GM12878 (cell line): Measurements from ENCODE around the gene CDH1. TPM values are rescaled to one million over a fixed set of nuclear protein-coding genes. Genes with fewer than 3 reads are reported as not detected.
A peak's percentile ranks its signal among the peaks of the same experiment; 100 is the strongest.

Experiments
- ATAC-seq: fragments of 200-7000 bp; cut with Tn5 transposase; 3 replicates; pipeline ENCODE4 v1.9.1; 2020; ENCODE audit warnings: mild to moderate bottlenecking, moderate library complexity
- BruUV-seq: library from RNA; stranded (reverse); fragments of 400-500 nt; replicated peaks from 2 replicates; lab custom pipeline; 2021; lab: Mats Ljungman, UMichigan
- CTCF ChIA-PET: fragments of 300-600 bp; sonication (Branson Sonifier 250); formaldehyde crosslinking; extraction: SDS; loops from one replicate; lab custom pipeline; 2021; ENCODE audit warnings: inconsistent platforms; lab: Yijun Ruan, JAX
- POLR2A ChIA-PET: fragments of 350-600 bp; formaldehyde crosslinking; extraction: SDS; loops from one replicate; lab custom pipeline; 2021; ENCODE audit warnings: inconsistent platforms; lab: Charles Lee
- RAD21 ChIA-PET: fragments of 300-600 bp; sonication (Branson Sonifier 250); formaldehyde crosslinking; loops from one replicate; lab custom pipeline; 2023; ENCODE audit warnings: antibody characterized with exemption; ENCODE audit not compliant: unreplicated experiment; lab: Charles Lee
- SMC1A ChIA-PET: fragments of 300-600 bp; sonication (Branson Sonifier 250); formaldehyde crosslinking; loops from one replicate; lab custom pipeline; 2023; ENCODE audit not compliant: unreplicated experiment, uncharacterized antibody; lab: Charles Lee
- DNase-seq: peaks from one replicate; pipeline ENCODE4 v3.0.0-alpha.2; 2011; ENCODE audit warnings: low read depth, low spot score
- FAIRE-seq: peaks from 3 replicates; lab custom pipeline; 2011; peaks lifted over from hg19 to GRCh38; lab: Jason Lieb, UNC
- H2AFZ ChIP-seq: 2 replicates; pipeline ENCODE4 v1.6.0; 2011; ENCODE audit warnings: low read depth, low read length, control low read depth; ENCODE audit not compliant: control insufficient read depth
- H3K27ac ChIP-seq: 2 replicates; pipeline ENCODE4 v1.5.1; 2011; ENCODE audit warnings: control low read depth; ENCODE audit not compliant: control insufficient read depth, insufficient read depth
- H3K27me3 ChIP-seq, 2 experiments: replicated peaks in 1 of 2; 2 replicates each; pipeline versions ENCODE4 v1.6.0 to v1.6.1; 2011; ENCODE audit warnings: low read length in 1 of 2; ENCODE audit not compliant: control insufficient read depth in 2 of 2, insufficient read depth in 2 of 2
- H3K36me3 ChIP-seq, 2 experiments: 2 replicates each; pipeline ENCODE4 v1.5.1; 2011; ENCODE audit warnings: low read length in 1 of 2; ENCODE audit not compliant: control insufficient read depth in 2 of 2, insufficient read depth in 2 of 2
- H3K4me1 ChIP-seq: 2 replicates; pipeline ENCODE4 v1.6.1; 2011; ENCODE audit warnings: mild to moderate bottlenecking, low read length, moderate library complexity, mixed read lengths; ENCODE audit not compliant: control insufficient read depth, insufficient read depth
- H3K4me2 ChIP-seq: 2 replicates; pipeline ENCODE4 v1.6.0; 2011; ENCODE audit warnings: control low read depth; ENCODE audit not compliant: control insufficient read depth, insufficient read depth
- H3K4me3 ChIP-seq: fragments of 200-600 bp; sonication (generic); 2 replicates; pipeline ENCODE4 v1.5.1; 2016
- H3K79me2 ChIP-seq: 2 replicates; pipeline ENCODE4 v1.6.0; 2011; ENCODE audit warnings: low read length; ENCODE audit not compliant: control insufficient read depth, insufficient read depth
- H3K9ac ChIP-seq: 2 replicates; pipeline ENCODE4 v1.8.0; 2011; ENCODE audit warnings: low read length, control low read depth, mixed read lengths; ENCODE audit not compliant: control insufficient read depth, insufficient read depth
- H3K9me3 ChIP-seq: replicated peaks from 3 replicates; pipeline ENCODE4 v1.5.1; 2011; ENCODE audit warnings: mild to moderate bottlenecking, low read length; ENCODE audit not compliant: control insufficient read depth, insufficient read depth
- H4K20me1 ChIP-seq: 2 replicates; pipeline ENCODE4 v1.6.0; 2011; ENCODE audit not compliant: control insufficient read depth, insufficient read depth
- CTCF ChIP-seq, 3 experiments: IDR thresholded peaks in 2 of 3; conservative IDR thresholded peaks in 1 of 3; 2 replicates each; pipeline ENCODE4 v1.5.1; 2011; ENCODE audit warnings: low read depth in 3 of 3, low read length in 3 of 3, mild to moderate bottlenecking in 3 of 3, control low read depth in 2 of 3, moderate library complexity in 2 of 3, inconsistent platforms in 1 of 3, mixed read lengths in 1 of 3; ENCODE audit not compliant: control insufficient read depth in 2 of 3, insufficient read depth in 1 of 3; ENCODE audit errors: extremely low read depth in 1 of 3
- FOXM1 ChIP-seq: IDR thresholded peaks from 2 replicates; pipeline ENCODE4 v1.6.1; 2012; ENCODE audit warnings: low read depth, mild to moderate bottlenecking, inconsistent platforms, low read length, moderate library complexity
- NRF1 ChIP-seq: conservative IDR thresholded peaks from 2 replicates; pipeline ENCODE4 v1.6.1; 2011; ENCODE audit warnings: mild to moderate bottlenecking, low read depth, low read length, improper control_type of control experiment
- RAD21 ChIP-seq: IDR thresholded peaks from 2 replicates; pipeline ENCODE4 v1.6.1; 2011; ENCODE audit warnings: mild to moderate bottlenecking, low read depth, low read length, moderate library complexity; ENCODE audit not compliant: insufficient read depth
- RB1 ChIP-seq: fragments of 450-650 bp; formaldehyde crosslinking; IDR thresholded peaks from 2 replicates; pipeline ENCODE4 v1.6.1; 2017; ENCODE audit warnings: mild to moderate bottlenecking, borderline replicate concordance
- WGBS: methylation state at CpG from one replicate; pipeline ENCODE4 v1.1.6; 2016; ENCODE audit warnings: low lambda C conversion rate; ENCODE audit not compliant: insufficient replicate concordance, insufficient coverage; ENCODE audit errors: missing lambda C conversion rate; 5-methylcytosine and 5-hydroxymethylcytosine counted together
- in situ Hi-C: fragments of 300-500 bp; cut with MboI; formaldehyde crosslinking; loops from 9 replicates; pipeline ENCODE4 v1.14.3; 2018; ENCODE audit warnings: mixed read lengths
- intact Hi-C: fragments of 100-400 bp; cut with micrococcal nuclease; formaldehyde crosslinking; loops from one replicate; pipeline ENCODE4 v1.14.2; 2022; ENCODE audit not compliant: unreplicated experiment
- polyA plus RNA-seq, 11 experiments: library from polyadenylated mRNA; depleted of rRNA in 4 of 11; unstranded in 6 of 11; stranded (reverse) in 5 of 11; fragments of >200 nt; fragmentation: Nextera tagmentation in 4 of 11; fragmentation: Illumina TruSeq in 1 of 11; extraction: Ambion mirVana in 4 of 11; extraction: Trizol in 1 of 11; gene quantifications; 1 replicate in 1 of 11; 2 replicates in 10 of 11; pipeline versions ENCODE4 v1.2.1 to v1.2.3, GENCODE V29; 2011 to 2016; ENCODE audit warnings: inconsistent platforms in 2 of 11, missing spikeins in 2 of 11, low read depth in 1 of 11
- total RNA-seq, 4 experiments: library from RNA; depleted of rRNA in 3 of 4; stranded (reverse); fragments of >200 nt in 3 of 4; fragmentation: Illumina TruSeq in 1 of 4; extraction: Trizol in 1 of 4; gene quantifications; 2 replicates each; pipeline versions ENCODE4 v1.2.1 to v1.2.3, GENCODE V29; 2013 to 2021

CDH1 gene
- total and polyA plus RNA-seq, 10 of the 15 experiments (the other 5 are each of a cell fraction or from before 2014, with no cell fraction given): 2.2 to 30.6 (median 17.7) TPM

GRCh38 chr16:68746951-68747350, 9.9 kb downstream of the CDH1 start:
- RAD21 ChIA-PET: no interaction called here
- H3K4me2 ChIP-seq: no peak overlapping the region
- no peak for TF ChIP-seq NRF1
- TF ChIP-seq RB1: no peak
- no peaks in the 10 kb centered on the region; the same call in none of the 2 replicates for H3K4me1 ChIP-seq
- DNase-seq (no peak), FAIRE-seq (no peak), ATAC-seq (no peak)
- no peak overlapping the region for H3K9ac ChIP-seq
- H3K9me3 ChIP-seq: no peaks in the 10 kb centered on the region
- intact Hi-C loops (no loop called here), in situ Hi-C loops (no loop called here)
- no peak overlapping the region for H3K27ac ChIP-seq
- SMC1A ChIA-PET: interaction anchor here (0.9 to 1.3 kb wide), 3 partner anchors 10 to 100 kb away, joined by 3 read pairs; no protein-coding TSS in a partner anchor
- no peak overlapping the region for H2AFZ ChIP-seq
- H4K20me1 ChIP-seq: no peaks in the 10 kb centered on the region
- no TSS peak for BruUV-seq
- H3K27me3 ChIP-seq: no peaks in the 10 kb centered on the region
- H3K36me3 ChIP-seq: no peaks in the 10 kb centered on the region
- H3K79me2 ChIP-seq: no peaks in the 10 kb centered on the region
- POLR2A ChIA-PET: no interaction called here
- no peak overlapping the region for H3K4me3 ChIP-seq
- CTCF ChIA-PET: no interaction called here

- Histone ChIP-seq H3K9me3 (no peaks in the 10 kb centered on the region), H3K4me3 (no peak overlapping the region), H4K20me1 (no peaks in the 10 kb centered on the region), H3K27ac (no peak overlapping the region), H3K27me3 (no peaks in the 10 kb centered on the region), H3K36me3 (no peaks in the 10 kb centered on the region), H3K79me2 (no peaks in the 10 kb centered on the region), H3K9ac (no peak overlapping the region), H2AFZ (no peak overlapping the region), H3K4me1 (peaks cover 11% of the 10 kb centered on the region), H3K4me2 (no peak overlapping the region)
- ChIA-PET POLR2A (no interaction called here), SMC1A (interaction anchor here (1.3 kb wide), 1 partner anchor 50 kb away, joined by 6 read pairs; no protein-coding TSS in a partner anchor), RAD21 (interaction anchor here (1.0 kb wide), 1 partner anchor 29 kb away, joined by 3 read pairs; no protein-coding TSS in a partner anchor), CTCF (interaction anchor here (1.0 to 1.7 kb wide), 4 partner anchors 32 to 51 kb away, joined by 3 to 8 read pairs (median 4); no protein-coding TSS in a partner anchor)
- ATAC-seq (0 out of 3 replicates have a peak, but pooled peaks have one; percentile 9), FAIRE-seq (no peak), DNase-seq (no peak)
- TF ChIP-seq CTCF (IDR thresholded peaks at IDR 0.05 in 2 of 3, conservative IDR thresholded peaks at IDR 0.05 in 1 of 3; ENCODE audit: control insufficient read depth in 2 of 3, extremely low read depth in 1 of 3, insufficient read depth in 1 of 3, low read depth in 3 of 3, low read length in 3 of 3) (peak in 2 of 3 experiments; percentile 22 to 30; a peak in 3 of 6 replicates), FOXM1 (no peak), RAD21 (0 out of 2 replicates have a peak, but pooled peaks have one; percentile 20)
- intact Hi-C loops: no loop called here
- in situ Hi-C loops: no loop called here
- no TSS peak for BruUV-seq
- WGBS: 60% methylated on average over 3 of the region's 3 CpGs
Measured at GRCh38 chr16:68749432-68749831, 12.3 kb downstream of the CDH1 start.
